HG03095 (cell line): Measurements from ENCODE around the gene PRAMEF15.
"Not testable (repeated sequence)": the region's sequence is repeated elsewhere in the genome, so short reads cannot be mapped to it uniquely, and the experiment has no call there.

Source experiments
- ATAC-seq: cut with Tn5 transposase; IDR thresholded peaks from one replicate; pipeline ENCODE4 v1.9.1; 2021; ENCODE audit warnings: moderate library complexity; ENCODE audit not compliant: unreplicated experiment

PRAMEF15 gene

GRCh38 chr1:13315281-13315680, at the start of gene PRAMEF15:
TSS of gene PRAMEF15 (plus strand) at chr1:13315581. CDS start at chr1:13318408, 2,827 bp downstream.
- ATAC-seq, result not testable (repeated sequence)

- not testable (repeated sequence) for ATAC-seq
These were observed 38.4 kb upstream of the PRAMEF15 start for GRCh38 chr1:13277016-13277415.

GRCh38 chr1:13279617-13280016, 35.8 kb upstream of the PRAMEF15 start:
- ATAC-seq, result not testable (repeated sequence)

GRCh38 chr1:13285037-13285436, 30.3 kb upstream of the PRAMEF15 start, which contains the start of gene PRAMEF8:
TSS of gene PRAMEF8 (minus strand) at chr1:13285137. CDS start at chr1:13284091, 1,046 bp downstream.
- not testable (repeated sequence) for ATAC-seq

- ATAC-seq, result not testable (repeated sequence)
These were observed 26.4 kb upstream of the PRAMEF15 start for GRCh38 chr1:13289030-13289429.

- ATAC-seq, result not testable (repeated sequence)
These were observed 18.0 kb upstream of the PRAMEF15 start for GRCh38 chr1:13297216-13297931.

GRCh38 chr1:13298699-13299098, 16.7 kb upstream of the PRAMEF15 start:
- not testable (repeated sequence) for ATAC-seq

GRCh38 chr1:13302197-13302596, 13.2 kb upstream of the PRAMEF15 start:
- not testable (repeated sequence) for ATAC-seq

- ATAC-seq, result not testable (repeated sequence)
These were observed 12.1 kb upstream of the PRAMEF15 start, which contains the start of gene PRAMEF33 for GRCh38 chr1:13303239-13303638. TSS of gene PRAMEF33 (plus strand) at chr1:13303539. CDS start at chr1:13305955, 2,416 bp downstream.

GRCh38 chr1:13342496-13342895, 27.1 kb downstream of the PRAMEF15 start:
- not testable (repeated sequence) for ATAC-seq

GRCh38 chr1:13347034-13347433, 31.7 kb downstream of the PRAMEF15 start, which contains the start of gene PRAMEF14:
TSS of gene PRAMEF14 (minus strand) at chr1:13347134. CDS start at chr1:13345314, 1,820 bp downstream.
- ATAC-seq, result not testable (repeated sequence)

- not testable (repeated sequence) for ATAC-seq
These were observed 38.1 kb downstream of the PRAMEF15 start for GRCh38 chr1:13353476-13353875.

- not testable (repeated sequence) for ATAC-seq
These were observed 39.1 kb downstream of the PRAMEF15 start for GRCh38 chr1:13354475-13354874.

- ATAC-seq, result not testable (repeated sequence)
These were observed 41.4 kb downstream of the PRAMEF15 start for GRCh38 chr1:13356774-13357173.

- not testable (repeated sequence) for ATAC-seq
These were observed 47.0 kb downstream of the PRAMEF15 start for GRCh38 chr1:13362364-13362763.

- ATAC-seq, result not testable (repeated sequence)
These were observed 49.5 kb downstream of the PRAMEF15 start for GRCh38 chr1:13364928-13365327.

GRCh38 chr1:13366536-13366935, 51.2 kb downstream of the PRAMEF15 start:
- not testable (repeated sequence) for ATAC-seq

- ATAC-seq, result not testable (repeated sequence)
These were observed 53.2 kb downstream of the PRAMEF15 start for GRCh38 chr1:13368544-13368943.
